HepG2 (cell line): ENCODE measurements around the gene SYNJ2. TPM values are rescaled to one million over a fixed set of nuclear protein-coding genes. Genes with fewer than 3 reads are reported as not detected.

Experiments used
- GABPB1 ChIP-seq: IDR thresholded peaks from 2 replicates; pipeline ENCODE4 v1.6.1; 2016; ENCODE audit warnings: mild to moderate bottlenecking, missing genetic modification reagents, moderate library complexity, missing compliant biosample characterization
- HNF4A ChIP-seq: sonication (generic); formaldehyde crosslinking; IDR thresholded peaks from 2 replicates; pipeline ENCODE4 v1.4.0; 2020; ENCODE audit warnings: missing genetic modification reagents
- IRF2 ChIP-seq: IDR thresholded peaks from 2 replicates; pipeline ENCODE4 v1.6.1; 2018; ENCODE audit warnings: missing genetic modification reagents, missing compliant biosample characterization
- MLLT10 ChIP-seq: sonication (generic); formaldehyde crosslinking; IDR thresholded peaks from 2 replicates; pipeline ENCODE4 v1.4.0; 2020; ENCODE audit warnings: missing genetic modification reagents
- MXI1 ChIP-seq: IDR thresholded peaks from 3 replicates; pipeline ENCODE4 v1.6.1; 2012; ENCODE audit warnings: low read depth, low read length, inconsistent platforms, borderline replicate concordance
- ONECUT2 ChIP-seq: sonication (generic); formaldehyde crosslinking; IDR thresholded peaks from 2 replicates; pipeline ENCODE4 v1.4.0; 2020; ENCODE audit warnings: missing genetic modification reagents
- RFX3 ChIP-seq: IDR thresholded peaks from 2 replicates; pipeline ENCODE4 v1.6.1; 2016; ENCODE audit warnings: missing biosample characterization, missing genetic modification reagents
- RNF2 ChIP-seq: fragments of 450-650 bp; conservative IDR thresholded peaks from 2 replicates; pipeline ENCODE4 v1.6.1; 2016; ENCODE audit warnings: low read depth
- SOX5 ChIP-seq: IDR thresholded peaks from 2 replicates; pipeline ENCODE4 v1.6.1; 2016; ENCODE audit warnings: borderline replicate concordance
- TMF1 ChIP-seq: sonication (generic); formaldehyde crosslinking; IDR thresholded peaks from 2 replicates; pipeline ENCODE4 v1.8.1; 2022; ENCODE audit warnings: low read depth, missing genetic modification reagents
- ZC3H4 ChIP-seq: sonication (generic); formaldehyde crosslinking; IDR thresholded peaks from 2 replicates; pipeline ENCODE4 v1.4.0; 2020; ENCODE audit warnings: missing genetic modification reagents, borderline replicate concordance
- ZEB1 ChIP-seq: IDR thresholded peaks from 2 replicates; pipeline ENCODE4 v1.6.1; 2012; ENCODE audit warnings: mild to moderate bottlenecking, low read depth, inconsistent platforms; ENCODE audit not compliant: insufficient replicate concordance
- ZFP37 ChIP-seq: sonication (generic); formaldehyde crosslinking; IDR thresholded peaks from 2 replicates; pipeline ENCODE4 v1.4.0; 2020; ENCODE audit warnings: missing genetic modification reagents, borderline replicate concordance
- ZFP62 ChIP-seq: sonication (generic); formaldehyde crosslinking; IDR thresholded peaks from 2 replicates; pipeline ENCODE4 v1.4.0; 2020; ENCODE audit warnings: missing genetic modification reagents
- ZMAT5 ChIP-seq: sonication (generic); formaldehyde crosslinking; IDR thresholded peaks from 2 replicates; pipeline ENCODE4 v1.5.0; 2020; ENCODE audit warnings: mild to moderate bottlenecking, low read depth, missing genetic modification reagents, borderline replicate concordance
- ZNF331 ChIP-seq: sonication (generic); formaldehyde crosslinking; IDR thresholded peaks from 2 replicates; pipeline ENCODE4 v1.4.0; 2020; ENCODE audit warnings: missing genetic modification reagents
- ZNF501 ChIP-seq: sonication (generic); formaldehyde crosslinking; IDR thresholded peaks from 2 replicates; pipeline ENCODE4 v1.5.1; 2020; ENCODE audit warnings: mild to moderate bottlenecking, moderate library complexity, missing genetic modification reagents
- ZNF724P ChIP-seq: sonication (generic); formaldehyde crosslinking; IDR thresholded peaks from 2 replicates; pipeline ENCODE4 v1.8.0; 2022; ENCODE audit warnings: missing genetic modification reagents, borderline replicate concordance
- ZNF746 ChIP-seq: sonication (generic); formaldehyde crosslinking; IDR thresholded peaks from 2 replicates; pipeline ENCODE4 v1.8.0; 2022; ENCODE audit warnings: mild to moderate bottlenecking, missing genetic modification reagents
- ZNF878 ChIP-seq: sonication (generic); formaldehyde crosslinking; IDR thresholded peaks from 2 replicates; pipeline ENCODE4 v1.8.1; 2023; ENCODE audit warnings: mild to moderate bottlenecking, missing genetic modification reagents, moderate library complexity
- ZNF891 ChIP-seq: sonication (generic); formaldehyde crosslinking; IDR thresholded peaks from 2 replicates; pipeline ENCODE4 v1.5.0; 2020; ENCODE audit warnings: mild to moderate bottlenecking, missing genetic modification reagents
- ZSCAN20 ChIP-seq: sonication (generic); formaldehyde crosslinking; IDR thresholded peaks from 2 replicates; pipeline ENCODE4 v1.4.0; 2020; ENCODE audit warnings: missing genetic modification reagents, mild to moderate bottlenecking, borderline replicate concordance
- polyA plus RNA-seq, 8 experiments: library from polyadenylated mRNA; depleted of rRNA in 3 of 8; stranded (reverse) in 7 of 8; unstranded in 1 of 8; fragments of >200 nt; fragmentation: Illumina TruSeq in 4 of 8; extraction: Trizol in 4 of 8; gene quantifications; 2 replicates each; pipeline versions ENCODE4 v1.2.1 to v1.2.3, GENCODE V29; 2011 to 2016; ENCODE audit warnings: low read depth in 4 of 8, missing spikeins in 1 of 8, mixed read lengths in 1 of 8; ENCODE audit not compliant: insufficient read depth in 1 of 8
- total RNA-seq, 5 experiments: library from RNA; depleted of rRNA; stranded (reverse); fragments of >200 nt; fragmentation: Illumina TruSeq; extraction: Trizol; gene quantifications; 2 replicates each; pipeline ENCODE4 v1.2.3, GENCODE V29; 2016; ENCODE audit warnings: low read depth in 1 of 5
- TF ChIP-seq, protein P1 (sequence below): sonication (generic); formaldehyde crosslinking; IDR thresholded peaks from 2 replicates; pipeline ENCODE4 v1.5.0; 2020; ENCODE audit warnings: mild to moderate bottlenecking, missing genetic modification reagents, borderline replicate concordance

Gene SYNJ2
- total and polyA plus RNA-seq, 2 of the 13 experiments (the other 11 are each of a cell fraction or from before 2014, with no cell fraction given) = 39.1 to 57.6 TPM

DNA sequence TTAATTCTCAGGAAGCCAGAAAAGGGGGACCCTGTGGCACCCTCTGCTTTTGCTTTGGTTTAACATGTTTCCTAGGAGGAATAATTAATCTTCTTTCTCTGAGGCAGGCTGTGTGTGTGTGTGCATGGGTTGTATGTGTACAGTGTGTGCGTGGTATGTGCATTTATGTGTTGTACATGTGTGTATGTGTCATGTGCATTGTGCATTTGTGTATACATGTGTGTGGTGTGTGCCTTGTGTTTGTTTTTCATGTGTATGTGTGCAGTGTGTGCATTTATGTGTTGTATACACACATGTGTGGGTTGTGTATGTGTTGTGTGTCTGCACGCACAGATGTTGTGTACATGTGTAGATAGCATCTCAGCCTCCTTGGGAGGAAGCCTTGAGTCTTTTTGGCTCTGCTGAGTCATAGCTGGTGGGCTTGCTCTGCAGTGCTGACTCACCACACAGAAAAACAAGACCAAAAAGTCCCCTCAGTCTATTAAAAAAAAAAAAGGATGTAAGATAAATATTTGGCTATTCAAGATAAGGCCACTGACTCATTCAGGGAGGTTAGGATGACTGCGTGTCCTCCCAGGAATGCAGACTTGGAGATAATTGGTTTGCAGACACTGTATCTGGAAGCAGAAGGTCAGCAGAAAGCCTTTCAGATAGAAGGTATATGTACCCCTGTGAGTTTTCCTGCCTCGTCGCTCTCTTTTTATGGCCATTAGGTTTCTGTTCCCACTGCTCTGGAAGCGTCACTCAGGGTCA is 58.6 kb downstream of the SYNJ2 start (continued):
- TF ChIP-seq, protein P1, sequence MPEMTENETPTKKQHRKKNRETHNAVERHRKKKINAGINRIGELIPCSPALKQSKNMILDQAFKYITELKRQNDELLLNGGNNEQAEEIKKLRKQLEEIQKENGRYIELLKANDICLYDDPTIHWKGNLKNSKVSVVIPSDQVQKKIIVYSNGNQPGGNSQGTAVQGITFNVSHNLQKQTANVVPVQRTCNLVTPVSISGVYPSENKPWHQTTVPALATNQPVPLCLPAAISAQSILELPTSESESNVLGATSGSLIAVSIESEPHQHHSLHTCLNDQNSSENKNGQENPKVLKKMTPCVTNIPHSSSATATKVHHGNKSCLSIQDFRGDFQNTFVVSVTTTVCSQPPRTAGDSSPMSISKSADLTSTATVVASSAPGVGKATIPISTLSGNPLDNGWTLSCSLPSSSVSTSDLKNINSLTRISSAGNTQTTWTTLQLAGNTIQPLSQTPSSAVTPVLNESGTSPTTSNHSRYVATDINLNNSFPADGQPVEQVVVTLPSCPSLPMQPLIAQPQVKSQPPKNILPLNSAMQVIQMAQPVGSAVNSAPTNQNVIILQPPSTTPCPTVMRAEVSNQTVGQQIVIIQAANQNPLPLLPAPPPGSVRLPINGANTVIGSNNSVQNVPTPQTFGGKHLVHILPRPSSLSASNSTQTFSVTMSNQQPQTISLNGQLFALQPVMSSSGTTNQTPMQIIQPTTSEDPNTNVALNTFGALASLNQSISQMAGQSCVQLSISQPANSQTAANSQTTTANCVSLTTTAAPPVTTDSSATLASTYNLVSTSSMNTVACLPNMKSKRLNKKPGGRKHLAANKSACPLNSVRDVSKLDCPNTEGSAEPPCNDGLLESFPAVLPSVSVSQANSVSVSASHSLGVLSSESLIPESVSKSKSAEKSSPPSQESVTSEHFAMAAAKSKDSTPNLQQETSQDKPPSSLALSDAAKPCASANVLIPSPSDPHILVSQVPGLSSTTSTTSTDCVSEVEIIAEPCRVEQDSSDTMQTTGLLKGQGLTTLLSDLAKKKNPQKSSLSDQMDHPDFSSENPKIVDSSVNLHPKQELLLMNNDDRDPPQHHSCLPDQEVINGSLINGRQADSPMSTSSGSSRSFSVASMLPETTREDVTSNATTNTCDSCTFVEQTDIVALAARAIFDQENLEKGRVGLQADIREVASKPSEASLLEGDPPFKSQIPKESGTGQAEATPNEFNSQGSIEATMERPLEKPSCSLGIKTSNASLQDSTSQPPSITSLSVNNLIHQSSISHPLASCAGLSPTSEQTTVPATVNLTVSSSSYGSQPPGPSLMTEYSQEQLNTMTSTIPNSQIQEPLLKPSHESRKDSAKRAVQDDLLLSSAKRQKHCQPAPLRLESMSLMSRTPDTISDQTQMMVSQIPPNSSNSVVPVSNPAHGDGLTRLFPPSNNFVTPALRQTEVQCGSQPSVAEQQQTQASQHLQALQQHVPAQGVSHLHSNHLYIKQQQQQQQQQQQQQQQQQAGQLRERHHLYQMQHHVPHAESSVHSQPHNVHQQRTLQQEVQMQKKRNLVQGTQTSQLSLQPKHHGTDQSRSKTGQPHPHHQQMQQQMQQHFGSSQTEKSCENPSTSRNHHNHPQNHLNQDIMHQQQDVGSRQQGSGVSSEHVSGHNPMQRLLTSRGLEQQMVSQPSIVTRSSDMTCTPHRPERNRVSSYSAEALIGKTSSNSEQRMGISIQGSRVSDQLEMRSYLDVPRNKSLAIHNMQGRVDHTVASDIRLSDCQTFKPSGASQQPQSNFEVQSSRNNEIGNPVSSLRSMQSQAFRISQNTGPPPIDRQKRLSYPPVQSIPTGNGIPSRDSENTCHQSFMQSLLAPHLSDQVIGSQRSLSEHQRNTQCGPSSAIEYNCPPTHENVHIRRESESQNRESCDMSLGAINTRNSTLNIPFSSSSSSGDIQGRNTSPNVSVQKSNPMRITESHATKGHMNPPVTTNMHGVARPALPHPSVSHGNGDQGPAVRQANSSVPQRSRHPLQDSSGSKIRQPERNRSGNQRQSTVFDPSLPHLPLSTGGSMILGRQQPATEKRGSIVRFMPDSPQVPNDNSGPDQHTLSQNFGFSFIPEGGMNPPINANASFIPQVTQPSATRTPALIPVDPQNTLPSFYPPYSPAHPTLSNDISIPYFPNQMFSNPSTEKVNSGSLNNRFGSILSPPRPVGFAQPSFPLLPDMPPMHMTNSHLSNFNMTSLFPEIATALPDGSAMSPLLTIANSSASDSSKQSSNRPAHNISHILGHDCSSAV = no peak
- TF ChIP-seq ZNF331 (CRISPR knock-in tag) (peak; percentile 83; the same call in 1 of the 2 replicates), ZFP37 (no peak), HNF4A (CRISPR knock-in tag) (peak; percentile 80), ZMAT5 (CRISPR knock-in tag) (no peak), ZSCAN20 (CRISPR knock-in tag) (no peak), ONECUT2 (CRISPR knock-in tag) (peak; percentile 55; the same call in 1 of the 2 replicates), ZNF891 (CRISPR knock-in tag) (no peak), ZNF501 (CRISPR knock-in tag) (peak; percentile 53), ZFP62 (0 out of 2 replicates have a peak, but pooled peaks have one; percentile 54), TMF1 (CRISPR knock-in tag) (no peak), ZNF724P (CRISPR knock-in tag) (no peak), ZNF746 (CRISPR knock-in tag) (peak; percentile 68; the same call in 1 of the 2 replicates), MLLT10 (no peak), RFX3 (no peak), MXI1 (peak; percentile 84; the same call in 2 of the 3 replicates), IRF2 (peak; percentile 88; the same call in 1 of the 2 replicates), ZNF878 (CRISPR knock-in tag) (no peak), ZC3H4 (no peak), RNF2 (no peak), ZEB1 (peak; percentile 91), SOX5 (CRISPR knock-in tag) (peak; percentile 93), GABPB1 (CRISPR knock-in tag) (peak; percentile 39; the same call in 1 of the 2 replicates)
